Head of caudate nucleus (tissue), 42 donors: Measurements from ENCODE around the gene SLC44A1.

Experiments
- DNase-seq, 42 donors: peaks; one replicate each; pipeline versions ENCODE4 v3.0.0 to v3.0.0-alpha.2; 2020 to 2021; ENCODE audit warnings: mixed read lengths in 7 of 42
- intact Hi-C: fragments of 100-400 bp; cut with DNase I; formaldehyde crosslinking; loops from one replicate; pipeline ENCODE4 v1.15.0; 2022

The SLC44A1 gene

DNA sequence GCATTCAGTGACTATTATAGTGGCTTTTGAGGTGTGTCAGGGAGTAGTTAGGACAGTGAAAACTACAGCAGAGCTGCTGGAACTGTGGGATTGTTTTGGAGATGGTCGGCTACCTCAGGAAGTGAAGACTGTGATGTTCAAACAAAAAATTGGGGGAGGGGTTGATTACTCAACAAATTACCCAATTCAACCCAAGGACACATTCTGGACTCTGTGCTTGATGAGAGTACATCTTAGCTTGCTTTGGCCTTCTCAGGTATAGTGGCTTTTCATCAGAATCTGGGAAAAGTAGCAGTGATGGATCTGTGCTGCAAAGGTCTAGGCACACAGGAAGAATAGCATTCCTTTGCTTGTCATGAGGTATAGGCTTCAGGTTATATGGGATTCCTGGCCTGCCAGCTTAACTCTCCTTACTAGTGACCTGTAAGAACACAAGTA, 47.0 kb downstream of the SLC44A1 start:
- no peak for DNase-seq
- intact Hi-C loops = no loop called here

DNA sequence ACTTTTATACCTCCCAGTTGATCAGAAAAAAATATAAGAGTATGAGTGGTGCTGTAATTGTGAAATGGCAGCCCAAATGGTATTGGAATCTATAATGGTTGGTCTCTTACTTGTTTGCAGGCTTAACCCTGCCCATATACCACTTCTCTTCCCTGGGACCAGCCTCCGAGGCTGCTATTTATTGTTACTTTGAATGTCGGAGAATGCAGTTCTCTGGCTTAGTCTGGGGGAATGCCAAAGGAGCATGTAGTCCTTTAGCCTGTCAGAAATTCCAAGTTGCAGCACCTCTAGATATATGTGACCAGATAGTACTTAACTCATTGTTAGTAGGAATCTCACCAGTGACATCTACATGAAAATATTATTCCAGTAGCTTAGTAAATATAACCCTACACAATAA, 47.5 kb downstream of the SLC44A1 start:
- no peak for DNase-seq
- intact Hi-C loops = no loop called here

DNA sequence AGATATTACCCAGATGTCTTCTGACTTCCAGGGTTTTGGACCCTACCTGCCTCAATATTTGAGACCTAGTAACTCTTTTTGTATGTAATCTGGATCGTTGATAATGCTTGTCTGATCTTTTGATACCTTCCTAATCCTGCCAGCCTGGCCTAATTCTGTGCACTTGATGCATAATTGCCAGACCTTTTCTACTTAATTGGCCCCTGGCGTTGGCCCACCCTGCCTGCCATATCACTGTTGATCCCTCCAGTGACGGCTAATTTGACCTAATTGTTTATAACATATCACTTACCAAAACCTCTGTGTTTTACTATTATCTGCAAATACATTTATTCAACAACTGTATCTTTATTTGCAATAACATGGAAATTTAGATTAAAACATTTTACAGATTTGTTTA, 49.0 kb downstream of the SLC44A1 start:
- no peak for DNase-seq
- intact Hi-C loops = no loop called here

DNA sequence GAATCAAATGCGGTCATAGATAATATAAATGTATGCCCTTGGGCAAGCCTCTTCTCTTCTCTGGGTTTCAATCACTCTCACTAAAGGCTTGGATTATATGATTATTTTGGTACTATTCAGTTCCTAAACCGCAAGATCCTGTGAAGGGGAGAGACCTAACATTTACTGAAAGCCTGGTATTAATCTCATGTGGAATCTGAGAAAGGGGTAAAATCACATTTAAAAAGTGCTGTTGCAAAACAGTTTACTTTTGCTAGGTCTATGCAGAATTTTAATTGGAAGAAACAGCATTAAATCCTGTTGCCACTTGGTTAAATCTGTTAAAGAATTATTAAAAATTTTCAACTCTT, 50.7 kb downstream of the SLC44A1 start:
- intact Hi-C loops = loop anchor here (5.0 kb wide), 1 partner anchor 53 kb away; the partner anchor contains the start of gene SLC44A1
- no peak for DNase-seq

DNA sequence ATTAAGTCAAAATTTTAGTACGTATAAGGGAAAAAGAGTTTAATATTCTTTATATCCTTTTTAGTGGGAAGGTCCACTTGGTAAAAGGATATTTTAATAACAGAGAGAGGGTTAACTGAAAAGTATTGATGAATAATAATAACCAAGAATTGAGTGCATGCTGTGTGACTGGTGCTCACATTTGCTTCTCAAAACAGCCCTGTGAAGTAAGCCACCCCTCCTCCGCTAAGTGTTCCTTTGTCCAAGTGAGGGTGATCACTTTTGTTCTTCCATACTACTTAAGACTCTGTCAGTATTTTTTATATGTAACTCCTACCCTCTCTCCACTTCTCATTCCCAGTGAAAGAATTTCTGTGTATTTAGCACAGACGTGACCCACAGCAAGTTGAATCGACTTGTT, 51.5 kb downstream of the SLC44A1 start:
- intact Hi-C loops = loop anchor here (5.0 kb wide), 1 partner anchor 54 kb away; the partner anchor contains the start of gene SLC44A1
- no peak for DNase-seq

DNA sequence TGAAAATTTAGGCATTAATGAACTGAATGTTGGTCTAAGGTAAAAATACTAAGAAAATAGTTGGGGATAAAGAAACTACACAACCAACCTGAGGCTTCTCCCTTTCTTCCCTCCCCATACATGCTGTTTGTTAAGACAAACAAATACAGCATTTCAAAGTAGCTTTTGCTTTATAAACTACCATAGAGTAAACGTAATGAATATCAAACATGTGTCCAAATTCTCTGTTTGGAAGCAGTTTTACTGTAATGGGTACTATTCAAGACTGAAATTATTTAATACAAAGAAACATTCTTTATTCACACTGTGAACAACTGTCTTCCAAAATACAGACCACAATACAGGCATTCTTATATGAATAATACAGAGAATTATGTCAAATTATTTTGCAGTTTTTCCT, 52.0 kb downstream of the SLC44A1 start:
- intact Hi-C loops = loop anchor here (5.0 kb wide), 1 partner anchor 54 kb away; the partner anchor contains the start of gene SLC44A1
- no peak for DNase-seq

DNA sequence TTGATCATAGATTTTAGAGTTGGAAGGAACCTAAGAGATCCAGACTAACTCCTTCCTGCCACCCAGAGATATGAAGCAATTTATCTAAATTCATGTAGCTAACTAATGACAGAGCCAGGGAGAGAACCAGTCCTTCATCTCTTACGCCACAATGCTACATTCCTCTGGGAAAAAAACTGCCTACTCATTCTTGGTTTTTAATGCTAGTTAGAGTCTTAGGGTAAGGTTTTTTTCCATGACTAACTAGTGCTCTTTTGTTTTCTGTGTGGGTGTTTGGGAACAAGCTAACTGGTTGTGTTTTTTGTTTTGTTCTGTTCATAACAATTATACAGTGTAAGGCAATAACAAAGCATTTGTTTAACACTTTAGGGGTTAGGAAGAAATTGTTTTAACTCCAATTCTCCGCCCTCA, 52.4 kb downstream of the SLC44A1 start:
- intact Hi-C loops = loop anchor here (5.0 kb wide), 1 partner anchor 55 kb away; the partner anchor contains the start of gene SLC44A1
- peak in 1 of 42 donors; percentile 41 for DNase-seq

DNA sequence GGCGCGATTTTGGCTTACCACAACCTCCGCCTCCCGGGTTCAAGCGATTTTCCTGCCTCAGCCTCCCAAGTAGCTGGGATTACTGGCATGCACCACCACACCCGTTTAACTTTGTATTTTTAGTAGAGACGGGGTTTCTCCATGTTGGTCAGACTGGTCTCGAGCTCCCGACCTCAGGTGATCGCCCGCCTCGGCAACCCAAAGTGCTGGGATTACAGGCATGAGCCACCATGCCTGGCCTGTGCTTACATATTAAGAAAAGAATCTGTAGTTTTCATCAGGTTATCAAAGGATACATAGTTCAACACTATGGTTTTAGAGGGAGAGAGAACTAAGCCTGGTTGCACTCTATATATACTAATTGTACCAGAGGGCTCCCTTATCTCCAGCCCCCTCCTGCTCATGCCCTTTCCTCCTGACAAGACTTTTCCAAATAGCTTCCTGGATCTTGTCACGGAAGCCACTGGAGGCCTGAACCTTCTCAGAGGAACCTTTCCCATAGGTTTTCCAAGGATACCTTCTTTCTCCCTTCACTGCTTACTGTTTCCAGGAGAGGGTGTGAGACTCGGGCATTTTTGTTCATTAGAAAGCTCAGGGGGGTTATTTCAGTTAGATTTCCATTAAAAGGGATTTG, 53.1 kb downstream of the SLC44A1 start:
- intact Hi-C loops = loop anchor here (5.0 kb wide), 1 partner anchor 55 kb away; the partner anchor contains the start of gene SLC44A1
- no peak for DNase-seq

DNA sequence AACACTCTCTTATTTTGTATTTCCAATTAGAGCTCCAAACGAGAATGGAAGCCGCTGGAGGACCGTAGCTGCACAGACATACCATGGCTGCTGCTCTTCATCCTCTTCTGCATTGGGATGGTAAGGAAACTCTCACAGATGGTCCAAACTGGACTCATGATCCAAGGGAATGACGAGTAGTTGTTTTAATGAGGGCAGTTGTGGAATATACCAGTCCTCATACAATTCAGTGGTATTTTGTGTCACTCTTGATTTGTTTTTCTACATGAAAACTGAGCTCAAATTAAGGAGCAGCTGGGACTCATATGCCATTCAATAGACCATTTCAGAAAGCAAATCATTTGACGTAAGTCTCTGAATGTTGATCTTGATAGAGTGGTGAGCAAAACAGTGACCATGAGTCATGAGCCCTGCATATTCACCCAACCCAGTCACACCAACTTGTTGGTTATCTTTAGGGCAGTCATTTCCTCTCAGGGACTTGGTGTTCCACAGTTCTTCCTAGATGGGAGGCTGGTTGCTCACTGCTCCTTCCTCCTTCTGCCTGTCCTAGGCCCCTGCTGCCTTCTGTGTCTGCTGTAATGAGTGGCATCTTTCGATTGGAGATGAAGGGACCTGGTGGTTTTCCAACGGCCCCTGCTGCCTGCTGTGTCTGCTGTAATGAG, 54.9 kb downstream of the SLC44A1 start:
- DNase-seq = peak in 13 of 42 donors; percentile 20 to 79 (median 39)
- intact Hi-C loops = loop anchor here (5.0 kb wide), 1 partner anchor 57 kb away; the partner anchor contains the start of gene SLC44A1

DNA sequence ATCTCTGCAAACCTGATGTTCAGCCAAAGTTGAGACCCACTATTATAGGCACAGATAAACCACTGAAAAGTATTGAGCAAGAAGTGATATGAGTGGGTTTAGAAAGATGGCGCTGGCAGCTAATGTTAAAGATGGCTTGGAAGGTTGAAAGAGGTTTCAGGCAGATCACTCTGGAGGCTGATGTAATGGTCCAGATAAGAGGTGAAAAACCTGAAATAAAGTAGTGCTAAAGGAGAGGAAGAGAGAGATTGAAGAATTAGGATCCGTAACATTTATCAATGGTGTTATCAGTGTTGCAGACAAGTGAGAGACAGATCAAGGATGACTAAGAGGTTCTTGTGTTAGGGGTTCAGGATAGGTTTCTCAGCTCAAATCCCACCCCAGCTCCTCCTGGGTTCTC, 58.3 kb downstream of the SLC44A1 start:
- intact Hi-C loops = no loop called here
- no peak for DNase-seq

DNA sequence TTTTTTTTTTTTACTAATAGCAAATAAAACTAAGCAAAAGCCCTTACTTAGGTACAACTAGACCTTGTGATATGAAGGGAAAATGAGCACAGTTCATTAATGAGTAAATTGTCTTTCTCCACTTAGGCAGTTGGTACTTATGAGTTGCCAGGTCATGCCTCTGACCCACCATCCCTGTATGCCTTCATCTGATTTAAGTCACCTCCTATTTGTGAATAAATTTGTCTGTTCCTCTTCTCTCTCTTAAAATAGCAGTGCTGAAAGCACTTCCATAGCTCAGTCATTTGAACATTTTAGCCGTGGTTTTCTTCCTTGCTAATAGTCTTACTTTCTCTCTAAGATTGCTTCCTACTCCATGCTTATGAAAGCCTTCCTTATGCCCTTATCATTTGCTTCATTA, 61.4 kb downstream of the SLC44A1 start:
- intact Hi-C loops = no loop called here
- no peak for DNase-seq

DNA sequence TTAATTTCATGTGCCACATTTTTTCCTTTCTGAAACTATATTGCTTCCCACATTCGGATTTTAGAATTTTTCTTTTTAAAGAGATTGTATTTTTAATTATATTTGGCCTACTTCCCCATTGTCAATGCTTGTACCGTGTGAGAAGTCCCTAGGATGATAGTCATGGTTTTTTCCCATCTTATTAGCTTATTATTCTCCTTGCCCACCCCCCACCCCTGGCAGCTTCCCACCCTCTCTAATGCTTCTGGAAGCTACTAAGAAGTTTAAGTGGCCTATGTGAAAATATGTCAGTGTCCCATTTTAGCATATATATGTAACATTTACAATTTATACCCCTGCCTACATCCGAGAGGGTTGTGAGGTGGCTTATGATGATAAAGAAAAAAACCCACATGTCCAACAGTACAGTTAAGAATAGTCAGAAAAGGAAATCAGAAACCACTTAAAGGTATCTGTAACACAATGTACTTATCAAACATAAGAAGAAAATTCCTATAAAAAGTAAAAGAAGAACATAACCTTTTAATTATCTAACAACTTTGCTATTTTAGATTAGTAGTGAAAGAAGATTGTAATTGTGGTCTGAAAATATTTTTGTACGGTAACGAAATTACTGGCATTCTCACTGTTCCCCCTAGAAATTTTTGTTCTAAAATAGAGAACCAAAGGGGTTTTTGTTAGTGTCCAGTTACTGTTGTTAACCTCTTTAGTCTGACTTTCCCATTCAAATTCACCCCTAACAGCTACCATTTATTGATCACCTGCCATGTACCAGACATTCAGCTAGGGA, 62.1 kb downstream of the SLC44A1 start:
- no peak for DNase-seq
- intact Hi-C loops = no loop called here

DNA sequence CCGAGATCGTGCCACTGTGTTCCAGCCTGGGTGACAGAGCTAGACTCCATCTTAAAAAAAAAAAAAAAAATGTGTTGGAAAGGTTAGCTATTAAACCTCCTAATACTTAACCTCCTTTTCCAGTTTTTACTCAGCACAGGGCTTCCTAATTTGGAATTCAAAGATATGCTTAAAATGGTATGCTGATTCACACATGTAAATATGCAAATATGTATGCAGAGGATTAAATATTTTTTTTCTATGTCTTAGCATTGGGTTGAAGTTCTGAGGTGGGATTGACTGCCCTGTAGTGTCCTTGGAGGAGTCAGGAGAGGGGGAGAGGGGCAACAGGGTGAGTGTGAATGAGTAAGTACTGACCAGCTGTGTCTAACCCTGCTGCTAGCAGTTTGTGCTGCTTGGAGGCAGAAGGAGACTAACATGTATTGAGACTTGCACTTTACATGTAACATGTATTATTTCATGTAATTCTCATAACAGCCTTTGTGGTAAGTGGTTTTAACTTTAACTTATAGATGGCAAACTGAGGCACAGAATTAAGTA, 63.2 kb downstream of the SLC44A1 start:
- intact Hi-C loops = no loop called here

DNA sequence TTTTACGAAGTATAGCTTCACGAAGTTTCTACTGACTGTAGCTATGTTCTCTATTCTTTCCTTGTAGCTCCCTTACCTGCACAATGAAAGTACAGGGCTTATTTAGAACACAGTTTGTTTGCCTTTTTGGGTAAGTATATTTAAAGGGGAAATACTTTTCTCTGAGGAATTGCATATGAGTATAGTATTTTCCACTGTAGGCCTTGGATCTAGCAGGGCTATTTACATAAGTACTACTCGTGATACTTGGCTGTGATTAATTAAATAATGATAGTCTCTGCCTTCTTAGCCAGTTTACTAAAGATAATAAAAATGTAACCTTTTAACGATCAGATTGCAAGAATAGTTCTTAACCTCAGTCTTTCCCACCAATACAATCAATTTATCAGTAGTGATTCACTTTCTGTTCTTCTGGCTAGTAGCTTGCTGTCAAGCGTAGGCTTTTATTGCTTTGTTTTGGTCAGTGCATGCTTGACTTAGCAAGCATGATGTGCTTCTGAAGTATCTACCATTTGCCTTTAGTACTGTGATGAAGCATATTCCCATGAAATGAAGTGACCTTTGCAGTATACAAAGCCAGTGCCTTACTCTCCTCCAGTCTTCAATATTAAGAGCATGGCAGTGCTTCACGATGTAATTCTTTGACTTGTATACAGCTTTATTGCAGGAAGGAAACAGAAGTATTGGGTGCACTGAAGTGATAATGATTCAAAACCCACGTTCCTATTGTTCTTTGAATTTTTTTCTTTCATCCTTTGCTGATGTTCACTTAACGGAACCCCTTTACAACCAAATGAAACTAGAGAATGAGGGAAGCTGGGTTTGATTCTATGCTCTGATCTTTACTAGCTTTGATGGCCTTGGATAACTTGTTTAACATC, 64.2 kb downstream of the SLC44A1 start:
- intact Hi-C loops = no loop called here
- DNase-seq = no peak

More for the DNA sequence above, 63.2 kb downstream of the SLC44A1 start:
- DNase-seq = no peak

DNA sequence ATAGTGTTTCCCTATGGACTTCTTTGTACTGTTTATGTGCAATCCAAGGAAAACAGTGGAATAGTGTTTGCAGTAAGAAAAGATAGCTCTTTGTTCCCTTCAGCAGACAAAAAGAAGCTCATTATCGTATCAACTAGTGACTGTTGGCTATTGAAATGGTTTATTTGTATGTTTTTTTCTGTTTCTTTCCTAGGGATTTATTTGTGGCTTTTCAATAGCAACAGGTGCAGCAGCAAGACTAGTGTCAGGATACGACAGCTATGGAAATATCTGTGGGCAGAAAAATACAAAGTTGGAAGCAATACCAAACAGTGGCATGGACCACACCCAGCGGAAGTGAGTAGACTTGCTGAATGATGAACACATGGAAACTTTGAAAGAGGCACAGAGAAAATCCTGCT, 65.1 kb downstream of the SLC44A1 start:
- intact Hi-C loops = no loop called here
- DNase-seq = peak in 21 of 42 donors; percentile 21 to 78 (median 53)

DNA sequence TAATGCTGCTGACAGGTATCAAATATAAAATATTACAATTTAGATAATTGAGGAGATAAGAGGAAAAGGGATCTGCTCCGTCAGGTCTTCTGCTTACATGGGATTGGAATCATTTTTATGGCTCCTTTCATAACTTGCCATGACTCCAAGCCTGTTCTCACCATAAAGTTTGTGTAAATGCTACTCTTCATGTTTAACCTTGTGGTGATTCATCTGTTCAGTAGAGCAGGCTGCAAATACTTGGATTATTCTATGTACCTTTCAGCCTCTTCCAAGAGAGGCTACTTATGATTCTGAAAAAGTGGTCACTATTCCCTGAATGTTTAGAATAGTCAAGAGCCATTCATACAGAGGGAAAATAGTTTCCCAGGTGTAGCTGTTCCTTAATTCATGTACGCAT, 66.9 kb downstream of the SLC44A1 start:
- intact Hi-C loops = no loop called here
- DNase-seq = no peak

DNA sequence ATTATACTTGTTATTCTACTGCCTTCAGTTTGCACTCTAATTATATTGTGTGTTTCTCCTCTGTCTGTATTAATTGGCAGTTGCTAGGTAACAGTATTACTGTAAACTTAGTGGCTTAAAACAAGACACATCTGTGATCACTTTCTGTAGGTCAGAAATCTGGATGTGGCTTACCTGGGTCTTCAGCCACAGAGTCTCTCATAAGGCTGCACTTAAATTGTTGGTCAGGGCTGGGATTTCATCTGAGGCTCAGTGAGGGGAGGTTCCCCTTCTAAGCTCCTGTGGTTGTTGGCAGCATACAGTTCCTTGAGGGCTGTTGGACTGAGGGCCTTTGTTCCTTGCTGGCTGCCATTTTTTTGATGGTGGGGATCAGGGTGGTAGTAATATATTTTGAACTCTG, 68.8 kb downstream of the SLC44A1 start:
- no peak for DNase-seq
- intact Hi-C loops = no loop called here

DNA sequence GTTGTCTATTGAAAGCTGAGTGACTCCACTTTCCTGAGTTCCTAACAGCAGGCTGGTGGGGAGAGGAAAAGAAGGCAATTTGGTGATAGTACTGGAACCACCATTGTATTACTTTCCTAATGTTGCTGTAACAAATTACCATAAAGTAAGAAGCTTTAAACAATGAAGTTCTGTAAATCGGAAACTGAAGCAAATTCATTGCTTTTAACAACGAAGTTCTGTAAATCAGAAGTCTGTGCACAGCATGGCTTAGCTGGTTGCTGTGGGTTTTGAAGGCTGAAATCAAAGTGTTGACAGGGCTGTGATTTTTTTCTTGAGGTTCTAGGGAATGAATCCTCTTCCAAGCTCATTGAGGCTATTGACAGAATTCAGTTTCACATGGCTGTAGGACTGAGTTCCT, 72.3 kb downstream of the SLC44A1 start:
- DNase-seq = no peak
- intact Hi-C loops = no loop called here

DNA sequence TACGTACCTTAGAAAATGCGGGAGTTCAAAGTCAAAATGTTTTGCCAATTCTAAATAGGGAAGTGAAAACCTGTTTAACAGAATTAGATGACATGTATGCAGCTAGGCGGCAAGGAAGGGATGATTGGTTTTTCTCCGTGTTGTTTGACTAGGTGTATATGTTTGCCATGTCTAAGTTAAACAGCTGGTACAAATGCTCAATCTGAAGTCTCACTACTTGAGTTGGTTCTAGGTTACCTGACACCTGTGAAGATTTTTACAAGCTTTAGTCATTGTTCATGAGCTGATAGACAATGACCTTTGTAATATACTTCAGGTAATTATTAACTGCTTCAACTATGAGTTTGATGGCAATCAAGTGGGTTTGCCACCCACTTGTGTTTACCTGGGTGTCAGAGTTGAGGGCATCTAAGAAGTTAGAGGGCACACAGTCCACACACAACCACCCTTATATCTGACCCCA, 74.3 kb downstream of the SLC44A1 start:
- DNase-seq = no peak
- intact Hi-C loops = no loop called here
